Mesothelial cell of epicardium (in vitro differentiated cells): Measurements from ENCODE around the gene ARID3C. TPM values are rescaled to one million over a fixed set of nuclear protein-coding genes. Genes with fewer than 3 reads are reported as not detected.

Experiments used
- DNase-seq, 2 experiments: peaks; one replicate each; pipeline ENCODE4 v3.0.0; 2021; ENCODE audit warnings: low spot score in 2 of 2; ENCODE audit not compliant: unreplicated experiment in 2 of 2
- H3K27ac Mint-ChIP-seq: 2 replicates; pipeline ENCODE4 v1.8.0; 2021; ENCODE audit warnings: mixed read lengths
- H3K27me3 Mint-ChIP-seq: 2 replicates; pipeline ENCODE4 v1.8.0; 2021; ENCODE audit warnings: low read depth, mixed read lengths
- H3K36me3 Mint-ChIP-seq: 2 replicates; pipeline ENCODE4 v1.8.0; 2021; ENCODE audit warnings: mixed read lengths
- H3K4me1 Mint-ChIP-seq: 2 replicates; pipeline ENCODE4 v1.8.0; 2021; ENCODE audit warnings: mixed read lengths
- H3K4me3 Mint-ChIP-seq: 2 replicates; pipeline ENCODE4 v1.8.0; 2021; ENCODE audit warnings: mild to moderate bottlenecking, moderate library complexity, mixed read lengths
- H3K9me3 Mint-ChIP-seq: 2 replicates; pipeline ENCODE4 v1.8.0; 2021; ENCODE audit warnings: mixed read lengths
- CTCF ChIP-seq: fragments of 200-600 bp; sonication (generic); IDR thresholded peaks from one replicate; pipeline ENCODE4 v1.5.0; 2021; ENCODE audit warnings: antibody characterized with exemption; ENCODE audit not compliant: unreplicated experiment
- total RNA-seq: library from RNA; stranded (reverse); gene quantifications from 3 replicates; pipeline ENCODE4 v1.2.1, GENCODE V29; 2021

The ARID3C gene
- total RNA-seq, 1 donor from 2014 or later, result 0.80 TPM

- Mint-ChIP-seq H3K9me3 (no peaks in the 10 kb centered on the region), H3K27ac (no peak overlapping the region), H3K4me1 (peaks cover 11% of the 10 kb centered on the region), H3K36me3 (no peaks in the 10 kb centered on the region), H3K27me3 (peaks cover 80% of the 10 kb centered on the region), H3K4me3 (peak overlapping the region; percentile 62)
- TF ChIP-seq CTCF, result no peak
- DNase-seq, result no peak
These were observed 584 bp upstream of the ARID3C start for GRCh38 chr9:34629491-34629808.

- DNase-seq, result no peak
- no peak for TF ChIP-seq CTCF
- H3K9me3 Mint-ChIP-seq, result no peaks in the 10 kb centered on the region
- no peaks in the 10 kb centered on the region for H3K36me3 Mint-ChIP-seq
- peaks cover 91% of the 10 kb centered on the region for H3K27me3 Mint-ChIP-seq
- peak overlapping the region; percentile 57 for H3K4me3 Mint-ChIP-seq
- H3K27ac Mint-ChIP-seq, result no peak overlapping the region
- peaks cover 11% of the 10 kb centered on the region for H3K4me1 Mint-ChIP-seq
These were observed 880 bp downstream of the ARID3C start for GRCh38 chr9:34627716-34628655.

- peaks cover 80% of the 10 kb centered on the region for H3K27me3 Mint-ChIP-seq
- H3K4me3 Mint-ChIP-seq, result no peak overlapping the region
These were observed 3.7 kb downstream of the ARID3C start for GRCh38 chr9:34625186-34625486.

GRCh38 chr9:34624475-34625185 is 4.2 kb downstream of the ARID3C start:
- Mint-ChIP-seq H3K4me3 (no peak overlapping the region), H3K27ac (no peak overlapping the region), H3K9me3 (no peaks in the 10 kb centered on the region)

More at GRCh38 chr9:34625186-34625486, 3.7 kb downstream of the ARID3C start:
- Mint-ChIP-seq H3K27ac (no peak overlapping the region), H3K4me1 (peaks cover 13% of the 10 kb centered on the region), H3K36me3 (no peaks in the 10 kb centered on the region), H3K9me3 (no peaks in the 10 kb centered on the region)
- TF ChIP-seq CTCF, result no peak
- DNase-seq, result no peak

More at GRCh38 chr9:34624475-34625185, 4.2 kb downstream of the ARID3C start:
- H3K36me3 Mint-ChIP-seq, result no peaks in the 10 kb centered on the region
- H3K27me3 Mint-ChIP-seq, result peaks cover 75% of the 10 kb centered on the region
- no peak for TF ChIP-seq CTCF
- peaks cover 18% of the 10 kb centered on the region for H3K4me1 Mint-ChIP-seq
- no peak for DNase-seq
